NT2/D1 (cell line): ENCODE measurements around the gene TPRA1.

Source experiments
- SUZ12 ChIP-seq: IDR thresholded peaks from 2 replicates; pipeline ENCODE4 v1.6.1; 2011; ENCODE audit not compliant: insufficient read length, insufficient read depth; ENCODE audit errors: extremely low read depth
- YY1 ChIP-seq: IDR thresholded peaks from 2 replicates; pipeline ENCODE4 v1.6.1; 2011; ENCODE audit not compliant: insufficient read length, insufficient read depth
- ZNF274 ChIP-seq: IDR thresholded peaks from 2 replicates; pipeline ENCODE4 v1.6.1; 2011; ENCODE audit warnings: mild to moderate bottlenecking, low read depth, low read length

DNA sequence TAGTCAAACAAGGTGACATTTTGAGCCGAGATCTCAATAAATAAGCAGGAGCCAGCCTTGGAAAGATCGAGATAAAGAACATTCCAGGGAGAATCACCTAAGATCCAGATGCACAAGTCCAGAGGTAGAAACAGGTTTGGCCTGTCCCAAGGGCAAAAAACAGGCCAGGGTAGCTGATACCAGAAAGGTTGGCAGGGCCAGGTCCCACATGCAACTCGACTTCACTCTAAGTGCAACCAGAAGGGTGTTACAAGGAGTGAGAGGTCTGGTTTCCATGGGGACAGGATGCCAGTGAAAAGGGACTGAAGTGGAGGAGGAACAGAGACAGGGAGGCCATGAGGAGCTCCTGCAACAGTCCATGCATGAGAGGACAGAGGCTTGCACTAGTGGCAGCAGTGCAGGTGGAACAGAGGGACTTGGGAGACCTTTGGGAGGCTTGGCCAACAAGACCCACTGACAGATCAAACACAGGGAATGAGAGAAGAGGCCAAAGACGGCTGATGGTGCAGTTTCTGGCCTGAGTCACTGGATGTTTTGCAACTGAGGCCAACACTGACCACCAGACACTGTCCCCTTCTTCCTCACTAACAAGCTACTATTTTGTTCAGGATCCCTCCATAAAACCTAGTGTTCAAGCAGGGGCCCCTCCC, 5.2 kb downstream of the TPRA1 start:
- no peak for TF ChIP-seq YY1
- no peak for TF ChIP-seq SUZ12
- no peak for TF ChIP-seq ZNF274
